GM23338 (cell line): ENCODE measurements around the gene GPC6.

Source experiments
- EZH2 ChIP-seq: fragments of 200-600 bp; sonication (generic); IDR thresholded peaks from one replicate; pipeline ENCODE4 v1.8.0; 2017; ENCODE audit warnings: antibody characterized with exemption, mild to moderate bottlenecking, low read depth; ENCODE audit not compliant: unreplicated experiment
- EZH2phosphoT487 ChIP-seq: fragments of 200-600 bp; sonication (generic); IDR thresholded peaks from one replicate; pipeline ENCODE4 v1.8.1; 2018; ENCODE audit warnings: antibody characterized with exemption; ENCODE audit not compliant: unreplicated experiment
- POLR2AphosphoS5 ChIP-seq: IDR thresholded peaks from 2 replicates; pipeline ENCODE4 v1.6.1; 2016; ENCODE audit warnings: antibody characterized with exemption, low read depth
- TF ChIP-seq, protein P1 (sequence below), 2 experiments: fragments of 200-600 bp in 1 of 2; sonication (generic) in 1 of 2; conservative IDR thresholded peaks; 2 replicates each; pipeline versions ENCODE4 v1.5.1 to v1.6.1; 2016 to 2017; ENCODE audit warnings: antibody characterized with exemption in 2 of 2, low read depth in 2 of 2, mild to moderate bottlenecking in 2 of 2, moderate library complexity in 1 of 2
- TF ChIP-seq, protein P2 (sequence below): IDR thresholded peaks from one replicate; pipeline ENCODE4 v1.6.1; 2018; ENCODE audit warnings: antibody characterized with exemption; ENCODE audit not compliant: unreplicated experiment

DNA sequence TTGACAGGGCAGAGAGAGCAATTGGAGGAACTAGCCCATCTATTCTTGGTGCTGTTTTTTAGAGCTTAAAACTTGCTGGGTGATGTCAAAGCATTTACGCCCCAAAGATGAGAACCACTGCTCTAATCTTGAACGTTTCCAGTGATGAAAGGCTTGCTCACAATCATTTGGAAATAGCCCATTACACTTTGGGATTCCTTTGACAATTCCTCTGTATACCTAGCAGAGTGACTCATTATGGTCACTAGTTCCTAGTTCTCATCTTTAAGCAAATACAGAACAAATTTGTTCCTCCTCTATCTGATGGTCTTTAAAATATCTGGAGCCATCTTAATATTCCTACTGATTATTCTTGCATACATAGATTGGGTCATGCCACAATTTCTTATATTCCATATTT is 112.3 kb downstream of the GPC6 start:
- TF ChIP-seq, protein P1, sequence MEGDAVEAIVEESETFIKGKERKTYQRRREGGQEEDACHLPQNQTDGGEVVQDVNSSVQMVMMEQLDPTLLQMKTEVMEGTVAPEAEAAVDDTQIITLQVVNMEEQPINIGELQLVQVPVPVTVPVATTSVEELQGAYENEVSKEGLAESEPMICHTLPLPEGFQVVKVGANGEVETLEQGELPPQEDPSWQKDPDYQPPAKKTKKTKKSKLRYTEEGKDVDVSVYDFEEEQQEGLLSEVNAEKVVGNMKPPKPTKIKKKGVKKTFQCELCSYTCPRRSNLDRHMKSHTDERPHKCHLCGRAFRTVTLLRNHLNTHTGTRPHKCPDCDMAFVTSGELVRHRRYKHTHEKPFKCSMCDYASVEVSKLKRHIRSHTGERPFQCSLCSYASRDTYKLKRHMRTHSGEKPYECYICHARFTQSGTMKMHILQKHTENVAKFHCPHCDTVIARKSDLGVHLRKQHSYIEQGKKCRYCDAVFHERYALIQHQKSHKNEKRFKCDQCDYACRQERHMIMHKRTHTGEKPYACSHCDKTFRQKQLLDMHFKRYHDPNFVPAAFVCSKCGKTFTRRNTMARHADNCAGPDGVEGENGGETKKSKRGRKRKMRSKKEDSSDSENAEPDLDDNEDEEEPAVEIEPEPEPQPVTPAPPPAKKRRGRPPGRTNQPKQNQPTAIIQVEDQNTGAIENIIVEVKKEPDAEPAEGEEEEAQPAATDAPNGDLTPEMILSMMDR (conservative IDR thresholded peaks at IDR 0.05; ENCODE audit: low read depth in 2 of 2): no peak
- TF ChIP-seq EZH2 (no peak), EZH2phosphoT487 (no peak), POLR2AphosphoS5 (no peak)
- TF ChIP-seq, protein P2, sequence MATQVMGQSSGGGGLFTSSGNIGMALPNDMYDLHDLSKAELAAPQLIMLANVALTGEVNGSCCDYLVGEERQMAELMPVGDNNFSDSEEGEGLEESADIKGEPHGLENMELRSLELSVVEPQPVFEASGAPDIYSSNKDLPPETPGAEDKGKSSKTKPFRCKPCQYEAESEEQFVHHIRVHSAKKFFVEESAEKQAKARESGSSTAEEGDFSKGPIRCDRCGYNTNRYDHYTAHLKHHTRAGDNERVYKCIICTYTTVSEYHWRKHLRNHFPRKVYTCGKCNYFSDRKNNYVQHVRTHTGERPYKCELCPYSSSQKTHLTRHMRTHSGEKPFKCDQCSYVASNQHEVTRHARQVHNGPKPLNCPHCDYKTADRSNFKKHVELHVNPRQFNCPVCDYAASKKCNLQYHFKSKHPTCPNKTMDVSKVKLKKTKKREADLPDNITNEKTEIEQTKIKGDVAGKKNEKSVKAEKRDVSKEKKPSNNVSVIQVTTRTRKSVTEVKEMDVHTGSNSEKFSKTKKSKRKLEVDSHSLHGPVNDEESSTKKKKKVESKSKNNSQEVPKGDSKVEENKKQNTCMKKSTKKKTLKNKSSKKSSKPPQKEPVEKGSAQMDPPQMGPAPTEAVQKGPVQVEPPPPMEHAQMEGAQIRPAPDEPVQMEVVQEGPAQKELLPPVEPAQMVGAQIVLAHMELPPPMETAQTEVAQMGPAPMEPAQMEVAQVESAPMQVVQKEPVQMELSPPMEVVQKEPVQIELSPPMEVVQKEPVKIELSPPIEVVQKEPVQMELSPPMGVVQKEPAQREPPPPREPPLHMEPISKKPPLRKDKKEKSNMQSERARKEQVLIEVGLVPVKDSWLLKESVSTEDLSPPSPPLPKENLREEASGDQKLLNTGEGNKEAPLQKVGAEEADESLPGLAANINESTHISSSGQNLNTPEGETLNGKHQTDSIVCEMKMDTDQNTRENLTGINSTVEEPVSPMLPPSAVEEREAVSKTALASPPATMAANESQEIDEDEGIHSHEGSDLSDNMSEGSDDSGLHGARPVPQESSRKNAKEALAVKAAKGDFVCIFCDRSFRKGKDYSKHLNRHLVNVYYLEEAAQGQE: no peak
